Measurements from ENCODE around the gene SPAST.

- no peak for TF ChIP-seq EZH2 (IDR thresholded peaks at IDR 0.05)
- TF ChIP-seq POLR2AphosphoS5 (IDR thresholded peaks at IDR 0.05; ENCODE audit: borderline replicate concordance, low read depth, low read length), result no peak
Observed at GRCh38 chr2:32166115-32166574, 102.8 kb downstream of the SPAST start.

Data from SK-N-MC (cell line).